Activated naive CD4-positive, alpha-beta T cell treated with anti-CD3 and anti-CD28 coated beads for 36 hours (primary cell): ENCODE results near the gene HLCS. TPM values are rescaled to one million over a fixed set of nuclear protein-coding genes. Genes with fewer than 3 reads are reported as not detected.

ENCODE experiments used
- CTCF ChIA-PET: fragments of 350-600 bp; sonication (Branson Sonifier 250); formaldehyde crosslinking; loops from one replicate; lab custom pipeline; 2021; ENCODE audit warnings: antibody characterized with exemption; lab: Charles Lee
- DNase-seq: peaks from one replicate; pipeline ENCODE4 v3.0.0-alpha.2; 2020
- H3K27ac Mint-ChIP-seq: one replicate; pipeline ENCODE4 v1.8.0; 2021; ENCODE audit warnings: mild to moderate bottlenecking, mixed read lengths
- H3K27me3 Mint-ChIP-seq: one replicate; pipeline ENCODE4 v1.8.0; 2021; ENCODE audit warnings: low read depth, mixed read lengths
- H3K36me3 Mint-ChIP-seq: one replicate; pipeline ENCODE4 v1.8.0; 2021; ENCODE audit warnings: low read depth, mixed read lengths
- H3K4me1 Mint-ChIP-seq: one replicate; pipeline ENCODE4 v1.8.0; 2021; ENCODE audit warnings: low read depth, mixed read lengths
- H3K4me3 Mint-ChIP-seq: one replicate; pipeline ENCODE4 v1.8.0; 2021; ENCODE audit warnings: mild to moderate bottlenecking, moderate library complexity, mixed read lengths
- H3K9me3 Mint-ChIP-seq: one replicate; pipeline ENCODE4 v1.8.0; 2021; ENCODE audit warnings: mixed read lengths
- intact Hi-C: fragments of 100-400 bp; cut with micrococcal nuclease; formaldehyde crosslinking; loops from one replicate; pipeline ENCODE4 v1.15.1; 2023
- total RNA-seq, 2 experiments: library from RNA; stranded (reverse); gene quantifications; one replicate each; pipeline ENCODE4 v1.2.3, GENCODE V29; 2021

Gene HLCS
- total RNA-seq, 2 experiments from 2014 or later: 12.5 to 12.6 TPM

GRCh38 chr21:36981049-36981391, 14.6 kb upstream of the HLCS start:
- Mint-ChIP-seq H3K36me3 (no peaks in the 10 kb centered on the region), H3K27me3 (peaks cover 9% of the 10 kb centered on the region), H3K9me3 (no peaks in the 10 kb centered on the region), H3K27ac (no peak overlapping the region), H3K4me1 (peaks cover 29% of the 10 kb centered on the region), H3K4me3 (peak overlapping the region; percentile 62)
- CTCF ChIA-PET: interaction anchor here (0.6 to 0.9 kb wide), 2 partner anchors 15 to 349 kb away, joined by 3 read pairs; no protein-coding TSS in a partner anchor
- no peak for DNase-seq
- intact Hi-C loops: loop anchor here (10.0 kb wide), 2 partner anchors 394 to 584 kb away; no protein-coding TSS in a partner anchor

- Mint-ChIP-seq H3K27ac (no peak overlapping the region), H3K4me3 (peak overlapping the region; percentile 62), H3K36me3 (no peaks in the 10 kb centered on the region)
Measured at GRCh38 chr21:36980280-36981048, 14.0 kb upstream of the HLCS start.

GRCh38 chr21:36976882-36977651, 10.6 kb upstream of the HLCS start:
- H3K4me3 Mint-ChIP-seq: no peak overlapping the region
- H3K4me1 Mint-ChIP-seq: peaks cover 23% of the 10 kb centered on the region
- peaks cover 1% of the 10 kb centered on the region for H3K36me3 Mint-ChIP-seq
- H3K27me3 Mint-ChIP-seq: peaks cover 9% of the 10 kb centered on the region
- no peak overlapping the region for H3K27ac Mint-ChIP-seq
- no peaks in the 10 kb centered on the region for H3K9me3 Mint-ChIP-seq
- intact Hi-C loops: loop anchor here (1.0 to 2.0 kb wide), 6 partner anchors 8 to 244 kb away; partner anchors contain the start of genes PIGP and TTC3
- CTCF ChIA-PET: interaction anchor here (0.6 to 2.7 kb wide), 13 partner anchors 10 to 1500 kb away, joined by 3 to 21 read pairs (median 3); partner anchors contain the start of genes HLCS and RIPPLY3
- peak; percentile 75 for DNase-seq

More at GRCh38 chr21:36980280-36981048, 14.0 kb upstream of the HLCS start:
- Mint-ChIP-seq H3K27me3 (peaks cover 9% of the 10 kb centered on the region), H3K4me1 (peaks cover 24% of the 10 kb centered on the region), H3K9me3 (no peaks in the 10 kb centered on the region)
- CTCF ChIA-PET: interaction anchor here (0.6 to 1.7 kb wide), 4 partner anchors 9 to 348 kb away, joined by 3 to 7 read pairs (median 4); no protein-coding TSS in a partner anchor
- DNase-seq: peak; percentile 25
- intact Hi-C loops: loop anchor here (10.0 kb wide), 2 partner anchors 394 to 584 kb away; no protein-coding TSS in a partner anchor

- intact Hi-C loops: loop anchor here (2.0 kb wide), 1 partner anchor 244 kb away; no protein-coding TSS in a partner anchor
- CTCF ChIA-PET: interaction anchor here (0.6 to 2.7 kb wide), 13 partner anchors 10 to 605 kb away, joined by 3 to 21 read pairs (median 3); partner anchors contain the start of gene HLCS
- H3K27ac Mint-ChIP-seq: no peak overlapping the region
- no peak for DNase-seq
- H3K4me1 Mint-ChIP-seq: peaks cover 23% of the 10 kb centered on the region
- no peak overlapping the region for H3K4me3 Mint-ChIP-seq
- peaks cover 9% of the 10 kb centered on the region for H3K27me3 Mint-ChIP-seq
- H3K36me3 Mint-ChIP-seq: peaks cover 1% of the 10 kb centered on the region
- H3K9me3 Mint-ChIP-seq: no peaks in the 10 kb centered on the region
Measured at GRCh38 chr21:36976228-36976861, 9.9 kb upstream of the HLCS start.

- Mint-ChIP-seq H3K27ac (no peak overlapping the region), H3K27me3 (peaks cover 3% of the 10 kb centered on the region), H3K36me3 (peaks cover 1% of the 10 kb centered on the region), H3K4me3 (no peak overlapping the region), H3K9me3 (no peaks in the 10 kb centered on the region), H3K4me1 (peaks cover 16% of the 10 kb centered on the region)
- intact Hi-C loops: no loop called here
- CTCF ChIA-PET: interaction anchor here (0.9 kb wide), 1 partner anchor 29 kb away, joined by 3 read pairs; no protein-coding TSS in a partner anchor
- DNase-seq: no peak
Measured at GRCh38 chr21:36974851-36975192, 8.4 kb upstream of the HLCS start.

- peaks cover 1% of the 10 kb centered on the region for H3K36me3 Mint-ChIP-seq
- no peaks in the 10 kb centered on the region for H3K27me3 Mint-ChIP-seq
- peaks cover 16% of the 10 kb centered on the region for H3K4me1 Mint-ChIP-seq
- CTCF ChIA-PET: interaction anchor here (0.7 to 0.9 kb wide), 2 partner anchors 30 to 472 kb away, joined by 3 read pairs; no protein-coding TSS in a partner anchor
- H3K27ac Mint-ChIP-seq: no peak overlapping the region
- intact Hi-C loops: no loop called here
- H3K4me3 Mint-ChIP-seq: no peak overlapping the region
- no peaks in the 10 kb centered on the region for H3K9me3 Mint-ChIP-seq
- no peak for DNase-seq
Measured at GRCh38 chr21:36973986-36974850, 7.7 kb upstream of the HLCS start.

GRCh38 chr21:36968976-36969375, 2.5 kb upstream of the HLCS start:
- Mint-ChIP-seq H3K36me3 (peaks cover 1% of the 10 kb centered on the region), H3K4me3 (no peak overlapping the region), H3K4me1 (peaks cover 12% of the 10 kb centered on the region), H3K9me3 (no peaks in the 10 kb centered on the region), H3K27ac (no peak overlapping the region), H3K27me3 (no peaks in the 10 kb centered on the region)
- intact Hi-C loops: loop anchor here (5.0 to 10.0 kb wide), 2 partner anchors 298 to 644 kb away; partner anchors contain the start of genes MORC3 and VPS26C
- DNase-seq: no peak
- CTCF ChIA-PET: interaction anchor here (0.6 kb wide), 1 partner anchor 895 kb away, joined by 3 read pairs; no protein-coding TSS in a partner anchor

- intact Hi-C loops: loop anchor here (5.0 to 10.0 kb wide), 2 partner anchors 299 to 644 kb away; partner anchors contain the start of genes MORC3 and VPS26C
- Mint-ChIP-seq H3K4me3 (no peak overlapping the region), H3K27ac (no peak overlapping the region), H3K36me3 (peaks cover under 1% of the 10 kb centered on the region), H3K27me3 (no peaks in the 10 kb centered on the region), H3K9me3 (no peaks in the 10 kb centered on the region), H3K4me1 (peaks cover 12% of the 10 kb centered on the region)
- CTCF ChIA-PET: interaction anchor here (0.6 kb wide), 1 partner anchor 465 kb away, joined by 3 read pairs; no protein-coding TSS in a partner anchor
- no peak for DNase-seq
Measured at GRCh38 chr21:36968414-36968813, 1.9 kb upstream of the HLCS start.

- Mint-ChIP-seq H3K36me3 (no peaks in the 10 kb centered on the region), H3K4me3 (peak overlapping the region; percentile 73), H3K27me3 (no peaks in the 10 kb centered on the region), H3K9me3 (no peaks in the 10 kb centered on the region), H3K4me1 (peaks cover 12% of the 10 kb centered on the region), H3K27ac (peak overlapping the region; percentile 61)
- no peak for DNase-seq
- intact Hi-C loops: loop anchor here (1.0 to 10.0 kb wide), 6 partner anchors 10 to 642 kb away; partner anchors contain the start of genes MORC3, PIGP, TTC3 and VPS26C
- CTCF ChIA-PET: interaction anchor here (1.1 to 1.8 kb wide), 3 partner anchors 9 to 20 kb away, joined by 3 to 10 read pairs (median 6); no protein-coding TSS in a partner anchor
Measured at GRCh38 chr21:36966821-36967768, 626 bp upstream of the HLCS start.

- no peak for DNase-seq
- Mint-ChIP-seq H3K27me3 (no peaks in the 10 kb centered on the region), H3K4me3 (peak overlapping the region; percentile 78), H3K9me3 (no peaks in the 10 kb centered on the region), H3K4me1 (peaks cover 12% of the 10 kb centered on the region), H3K27ac (peak overlapping the region; percentile 86), H3K36me3 (peaks cover 4% of the 10 kb centered on the region)
- CTCF ChIA-PET: interaction anchor here (0.5 to 2.4 kb wide), 10 partner anchors 8 to 460 kb away, joined by 3 to 12 read pairs (median 4); no protein-coding TSS in a partner anchor
- intact Hi-C loops: loop anchor here (1.0 to 10.0 kb wide), 5 partner anchors 20 to 641 kb away; partner anchors contain the start of genes MORC3, PIGP, TTC3 and VPS26C
Measured at GRCh38 chr21:36965720-36966065, 776 bp downstream of the HLCS start.
